Measurements from ENCODE around the gene RAI2. TPM values are rescaled to one million over a fixed set of nuclear protein-coding genes. Genes with fewer than 3 reads are reported as not detected.

Gene RAI2
- total RNA-seq, 1 experiment from 2014 or later, result not detected

DNA sequence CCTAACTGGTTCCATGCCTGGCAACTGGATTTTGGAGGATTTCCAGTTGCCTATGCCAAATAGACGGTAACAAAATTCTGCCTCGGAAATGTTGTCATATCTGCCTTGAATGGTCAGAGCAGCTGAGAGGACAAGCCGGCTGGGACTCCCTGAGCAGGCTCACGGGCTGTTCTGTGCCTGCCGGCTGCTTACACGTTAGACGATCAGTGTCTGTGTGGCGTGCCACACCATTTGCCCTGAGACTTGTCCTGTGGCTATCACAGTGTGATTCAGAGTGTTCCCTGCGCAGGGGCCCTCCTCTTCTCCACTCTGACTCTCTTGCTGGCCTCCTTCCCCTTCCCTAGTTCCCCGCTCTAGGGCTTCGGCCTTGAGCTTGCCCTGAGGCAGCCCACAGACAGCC, 42.4 kb downstream of the RAI2 start:
- intact Hi-C loops (cut with micrococcal nuclease; ENCODE audit: unreplicated experiment), result no loop called here
- DNase-seq (ENCODE audit: low spot score), result no peak
- no peaks in the 10 kb centered on the region for H3K36me3 ChIP-seq (ENCODE audit: insufficient read depth, low read length, poor library complexity, severe bottlenecking)
- no peaks in the 10 kb centered on the region for H3K9me3 ChIP-seq (ENCODE audit: low read depth, low read length, poor library complexity, severe bottlenecking)
- H3K27ac ChIP-seq (ENCODE audit: low read depth, low read length, poor library complexity, severe bottlenecking), result no peak overlapping the region
- no peak overlapping the region for H3K4me3 ChIP-seq (ENCODE audit: low read depth, low read length, poor library complexity, severe bottlenecking)
- BruUV-seq (replicated peaks), result no TSS peak
- ChIA-PET CTCF (no interaction called here), POLR2A (ENCODE audit: low non-redundant PET) (no interaction called here)
- H3K27me3 ChIP-seq (replicated peaks; ENCODE audit: insufficient read depth, low read depth, low read length, poor library complexity), result no peaks in the 10 kb centered on the region
- TF ChIP-seq EZH2 (IDR thresholded peaks at IDR 0.05; ENCODE audit: borderline replicate concordance, low read depth, low read length, poor library complexity, severe bottlenecking), result no peak
- TF ChIP-seq, protein P1, sequence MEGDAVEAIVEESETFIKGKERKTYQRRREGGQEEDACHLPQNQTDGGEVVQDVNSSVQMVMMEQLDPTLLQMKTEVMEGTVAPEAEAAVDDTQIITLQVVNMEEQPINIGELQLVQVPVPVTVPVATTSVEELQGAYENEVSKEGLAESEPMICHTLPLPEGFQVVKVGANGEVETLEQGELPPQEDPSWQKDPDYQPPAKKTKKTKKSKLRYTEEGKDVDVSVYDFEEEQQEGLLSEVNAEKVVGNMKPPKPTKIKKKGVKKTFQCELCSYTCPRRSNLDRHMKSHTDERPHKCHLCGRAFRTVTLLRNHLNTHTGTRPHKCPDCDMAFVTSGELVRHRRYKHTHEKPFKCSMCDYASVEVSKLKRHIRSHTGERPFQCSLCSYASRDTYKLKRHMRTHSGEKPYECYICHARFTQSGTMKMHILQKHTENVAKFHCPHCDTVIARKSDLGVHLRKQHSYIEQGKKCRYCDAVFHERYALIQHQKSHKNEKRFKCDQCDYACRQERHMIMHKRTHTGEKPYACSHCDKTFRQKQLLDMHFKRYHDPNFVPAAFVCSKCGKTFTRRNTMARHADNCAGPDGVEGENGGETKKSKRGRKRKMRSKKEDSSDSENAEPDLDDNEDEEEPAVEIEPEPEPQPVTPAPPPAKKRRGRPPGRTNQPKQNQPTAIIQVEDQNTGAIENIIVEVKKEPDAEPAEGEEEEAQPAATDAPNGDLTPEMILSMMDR (conservative IDR thresholded peaks at IDR 0.05; ENCODE audit: low read depth, low read length), result no peak
- H3K4me1 ChIP-seq (ENCODE audit: insufficient read depth, low read length, poor library complexity, severe bottlenecking), result no peaks in the 10 kb centered on the region

DNA sequence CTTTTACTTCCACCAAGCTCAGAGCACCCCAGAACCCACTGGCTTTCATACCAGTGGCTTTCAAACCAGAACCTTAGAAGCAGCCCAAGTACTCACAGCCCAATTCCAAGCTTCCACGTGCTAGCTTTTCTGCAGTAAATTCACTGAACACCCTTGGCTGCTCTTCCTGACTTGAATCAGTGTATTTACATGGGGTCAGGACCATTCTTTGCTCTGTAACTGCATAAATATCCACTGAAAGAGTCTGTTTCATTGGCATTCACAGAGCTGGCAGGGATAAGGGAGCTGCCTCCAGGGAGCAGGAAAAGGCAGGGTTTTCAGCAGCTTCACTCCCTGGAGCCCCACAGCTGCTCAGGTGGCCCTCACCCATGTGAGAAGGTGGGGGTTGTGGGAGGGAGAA, 43.8 kb downstream of the RAI2 start:
- no peaks in the 10 kb centered on the region for H3K27me3 ChIP-seq (replicated peaks; ENCODE audit: insufficient read depth, low read depth, low read length, poor library complexity)
- no peak overlapping the region for H3K27ac ChIP-seq (ENCODE audit: low read depth, low read length, poor library complexity, severe bottlenecking)
- TF ChIP-seq, protein P1 (conservative IDR thresholded peaks at IDR 0.05; ENCODE audit: low read depth, low read length), result no peak
- DNase-seq (ENCODE audit: low spot score), result no peak
- ChIA-PET CTCF (no interaction called here), POLR2A (ENCODE audit: low non-redundant PET) (no interaction called here)
- H3K9me3 ChIP-seq (ENCODE audit: low read depth, low read length, poor library complexity, severe bottlenecking), result no peaks in the 10 kb centered on the region
- no TSS peak for BruUV-seq (replicated peaks)
- H3K4me1 ChIP-seq (ENCODE audit: insufficient read depth, low read length, poor library complexity, severe bottlenecking), result no peaks in the 10 kb centered on the region
- H3K4me3 ChIP-seq (ENCODE audit: low read depth, low read length, poor library complexity, severe bottlenecking), result no peak overlapping the region
- no peaks in the 10 kb centered on the region for H3K36me3 ChIP-seq (ENCODE audit: insufficient read depth, low read length, poor library complexity, severe bottlenecking)
- intact Hi-C loops (cut with micrococcal nuclease; ENCODE audit: unreplicated experiment), result no loop called here

DNA sequence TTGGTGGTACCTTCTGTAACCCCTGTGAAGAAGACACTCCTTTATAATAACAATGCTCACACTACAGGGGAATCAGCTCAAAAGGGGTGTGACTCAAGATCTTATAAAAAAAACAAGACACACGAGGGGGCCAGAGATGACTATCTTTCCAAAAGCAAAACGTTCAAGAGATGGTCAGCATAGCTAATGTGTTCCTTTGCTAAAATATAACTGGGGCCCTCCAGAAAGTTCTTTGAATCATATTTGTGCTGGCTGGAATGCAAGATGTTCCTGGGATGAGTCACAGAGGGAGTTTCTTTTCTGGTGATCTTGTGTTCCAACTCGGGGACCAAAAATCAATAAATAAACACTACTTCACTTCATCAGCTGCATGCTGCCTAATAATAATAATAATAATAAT, 46.5 kb downstream of the RAI2 start:
- BruUV-seq (replicated peaks), result no TSS peak
- DNase-seq (ENCODE audit: low spot score), result no peak
- CTCF ChIA-PET, result interaction anchor here (0.6 kb wide), 1 partner anchor 51 kb away, joined by 3 read pairs; no protein-coding TSS in a partner anchor
- Histone ChIP-seq H3K9me3 (ENCODE audit: low read depth, low read length, poor library complexity, severe bottlenecking) (no peaks in the 10 kb centered on the region), H3K4me3 (ENCODE audit: low read depth, low read length, poor library complexity, severe bottlenecking) (no peak overlapping the region), H3K27ac (ENCODE audit: low read depth, low read length, poor library complexity, severe bottlenecking) (no peak overlapping the region), H3K27me3 (replicated peaks; ENCODE audit: insufficient read depth, low read depth, low read length, poor library complexity) (no peaks in the 10 kb centered on the region), H3K36me3 (ENCODE audit: insufficient read depth, low read length, poor library complexity, severe bottlenecking) (no peaks in the 10 kb centered on the region), H3K4me1 (ENCODE audit: insufficient read depth, low read length, poor library complexity, severe bottlenecking) (no peaks in the 10 kb centered on the region)
- TF ChIP-seq EZH2 (IDR thresholded peaks at IDR 0.05; ENCODE audit: borderline replicate concordance, low read depth, low read length, poor library complexity, severe bottlenecking), result no peak
- TF ChIP-seq, protein P1 (conservative IDR thresholded peaks at IDR 0.05; ENCODE audit: low read depth, low read length), result no peak
- POLR2A ChIA-PET (ENCODE audit: low non-redundant PET), result no interaction called here
- intact Hi-C loops (cut with micrococcal nuclease; ENCODE audit: unreplicated experiment), result loop anchor here (5.0 kb wide), 1 partner anchor 398 kb away; no protein-coding TSS in a partner anchor
